GM10248 (cell line): ENCODE results near the gene PRKD2.

Source experiments
- CTCF ChIA-PET: fragments of 300-600 bp; sonication (Branson Sonifier 250); formaldehyde crosslinking; extraction: SDS; loops from one replicate; lab custom pipeline; 2021; ENCODE audit warnings: antibody characterized with exemption; lab: Yijun Ruan, JAX
- POLR2A ChIA-PET: fragments of 350-650 bp; sonication (Branson Sonifier 250); formaldehyde crosslinking; extraction: SDS; loops from one replicate; lab custom pipeline; 2020; ENCODE audit warnings: antibody characterized with exemption; lab: Yijun Ruan, JAX
- DNase-seq: peaks from one replicate; pipeline ENCODE4 v3.0.0; 2012; ENCODE audit errors: extremely low spot score
- TF ChIP-seq, protein P1 (sequence below): IDR thresholded peaks from 2 replicates; pipeline ENCODE4 v1.5.1; 2012; ENCODE audit warnings: mild to moderate bottlenecking, low read depth; ENCODE audit errors: extremely low read depth, missing control alignments, control extremely low read depth

Gene PRKD2

DNA sequence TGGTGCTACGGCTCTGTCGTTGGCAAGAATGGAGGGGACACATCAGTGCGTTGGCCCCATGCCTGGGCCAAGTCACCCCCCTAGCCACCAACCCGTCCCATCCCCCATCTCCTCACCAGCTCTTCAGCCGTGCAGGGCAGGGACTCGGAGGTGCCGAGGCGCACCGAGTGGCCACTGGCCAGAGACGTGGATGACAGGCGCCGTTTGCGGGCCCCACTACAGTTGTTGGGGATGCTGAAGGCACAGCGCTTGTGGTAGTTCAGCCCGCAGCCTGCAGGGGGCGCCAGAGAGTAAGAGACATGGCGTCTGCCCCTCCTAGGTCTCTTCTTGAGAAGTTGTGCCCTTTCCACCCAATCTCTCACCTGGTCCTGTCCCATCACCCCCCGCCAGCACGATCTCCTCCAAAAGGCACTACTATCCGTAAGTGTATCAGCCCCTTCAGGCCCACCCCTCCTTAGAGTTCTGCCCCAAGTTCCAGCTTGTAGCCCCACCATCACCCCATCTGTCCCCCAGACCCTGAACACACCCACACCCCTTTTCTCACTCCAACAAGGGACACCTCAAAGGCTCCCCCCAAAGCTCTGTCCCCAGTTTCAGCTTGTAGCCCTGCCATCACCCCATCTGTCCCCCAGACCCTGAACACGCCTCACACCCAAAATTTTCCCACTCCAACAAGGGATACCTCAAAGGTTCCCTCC lies 12.4 kb downstream of the PRKD2 start:
- ChIA-PET POLR2A (interaction anchor here (0.5 to 1.2 kb wide), 3 partner anchors 10 to 80 kb away, joined by 3 to 6 read pairs (median 4); no protein-coding TSS in a partner anchor), CTCF (interaction anchor here (0.7 to 5.9 kb wide), 32 partner anchors 9 to 313 kb away, joined by 3 to 66 read pairs (median 4); partner anchors contain the start of genes CALM3 and DACT3)
- TF ChIP-seq, protein P1, sequence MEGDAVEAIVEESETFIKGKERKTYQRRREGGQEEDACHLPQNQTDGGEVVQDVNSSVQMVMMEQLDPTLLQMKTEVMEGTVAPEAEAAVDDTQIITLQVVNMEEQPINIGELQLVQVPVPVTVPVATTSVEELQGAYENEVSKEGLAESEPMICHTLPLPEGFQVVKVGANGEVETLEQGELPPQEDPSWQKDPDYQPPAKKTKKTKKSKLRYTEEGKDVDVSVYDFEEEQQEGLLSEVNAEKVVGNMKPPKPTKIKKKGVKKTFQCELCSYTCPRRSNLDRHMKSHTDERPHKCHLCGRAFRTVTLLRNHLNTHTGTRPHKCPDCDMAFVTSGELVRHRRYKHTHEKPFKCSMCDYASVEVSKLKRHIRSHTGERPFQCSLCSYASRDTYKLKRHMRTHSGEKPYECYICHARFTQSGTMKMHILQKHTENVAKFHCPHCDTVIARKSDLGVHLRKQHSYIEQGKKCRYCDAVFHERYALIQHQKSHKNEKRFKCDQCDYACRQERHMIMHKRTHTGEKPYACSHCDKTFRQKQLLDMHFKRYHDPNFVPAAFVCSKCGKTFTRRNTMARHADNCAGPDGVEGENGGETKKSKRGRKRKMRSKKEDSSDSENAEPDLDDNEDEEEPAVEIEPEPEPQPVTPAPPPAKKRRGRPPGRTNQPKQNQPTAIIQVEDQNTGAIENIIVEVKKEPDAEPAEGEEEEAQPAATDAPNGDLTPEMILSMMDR: peak; percentile 90
- DNase-seq: peak; percentile 92

DNA sequence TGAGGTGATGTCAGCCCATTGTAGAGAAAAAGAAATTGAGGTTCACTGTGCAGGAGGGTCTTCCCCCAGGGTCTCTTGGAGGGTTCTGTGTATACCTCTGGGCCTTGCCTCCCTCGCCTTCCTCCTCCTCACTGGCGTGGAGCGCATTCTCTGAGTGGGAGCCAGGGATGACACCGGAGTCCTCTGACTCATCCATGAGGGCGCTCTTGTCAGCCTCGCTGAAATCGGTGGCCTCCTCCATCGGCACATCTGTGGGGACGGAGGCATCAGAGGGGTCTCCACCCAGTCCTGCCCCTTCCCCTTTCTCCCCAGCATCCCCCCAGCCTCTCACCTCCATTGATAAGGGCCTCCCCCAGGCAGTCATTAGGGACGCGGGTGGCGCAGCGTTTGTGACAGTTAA lies 16.2 kb downstream of the PRKD2 start:
- no peak for DNase-seq
- ChIA-PET CTCF (no interaction called here), POLR2A (no interaction called here)
- TF ChIP-seq, protein P1: no peak

DNA sequence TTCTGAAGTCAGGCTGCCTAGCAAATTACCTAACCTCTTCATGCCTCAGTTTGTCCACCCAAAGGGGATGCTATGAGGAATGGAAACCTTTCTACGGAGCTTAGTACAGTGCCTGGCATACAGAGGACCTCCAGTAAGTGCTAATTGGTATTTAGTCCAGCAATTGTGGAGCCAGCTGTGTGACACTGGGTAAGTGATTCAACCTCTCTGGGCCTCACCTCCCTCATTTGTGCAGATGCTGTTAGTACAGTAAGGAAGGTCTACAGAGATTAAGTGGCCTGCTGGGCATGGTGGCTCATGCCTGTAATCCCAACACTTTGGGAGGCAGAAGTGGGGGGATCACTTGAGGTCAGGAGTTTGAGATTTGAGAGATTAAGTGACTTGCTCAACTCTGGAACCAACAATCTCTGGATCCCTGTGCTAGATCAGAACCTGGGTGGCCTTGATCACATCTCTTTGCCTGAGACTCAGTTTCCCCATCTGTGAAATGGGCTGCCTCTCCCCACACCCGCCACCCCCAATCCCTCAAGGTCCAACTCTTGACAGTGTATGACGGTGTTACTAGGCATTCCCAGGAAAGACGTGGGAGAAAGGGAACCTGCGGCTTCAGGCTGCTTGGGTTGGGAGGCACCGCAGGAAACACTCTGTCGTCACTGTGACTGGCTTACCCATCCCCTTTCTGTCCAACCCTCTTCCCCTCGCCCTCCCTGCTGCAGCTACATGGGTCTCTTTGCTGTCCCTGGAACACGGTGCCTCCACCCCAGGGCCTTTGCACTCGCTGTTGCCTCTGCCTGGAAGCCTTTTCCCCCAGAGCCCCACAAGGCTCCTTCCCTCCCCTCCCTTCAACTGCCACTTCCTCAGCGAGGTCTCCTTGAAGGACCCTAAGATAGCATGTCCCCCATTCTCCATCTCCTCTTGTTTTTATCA lies 18.3 kb downstream of the PRKD2 start:
- DNase-seq: no peak
- TF ChIP-seq, protein P1: no peak
- ChIA-PET CTCF (no interaction called here), POLR2A (no interaction called here)

DNA sequence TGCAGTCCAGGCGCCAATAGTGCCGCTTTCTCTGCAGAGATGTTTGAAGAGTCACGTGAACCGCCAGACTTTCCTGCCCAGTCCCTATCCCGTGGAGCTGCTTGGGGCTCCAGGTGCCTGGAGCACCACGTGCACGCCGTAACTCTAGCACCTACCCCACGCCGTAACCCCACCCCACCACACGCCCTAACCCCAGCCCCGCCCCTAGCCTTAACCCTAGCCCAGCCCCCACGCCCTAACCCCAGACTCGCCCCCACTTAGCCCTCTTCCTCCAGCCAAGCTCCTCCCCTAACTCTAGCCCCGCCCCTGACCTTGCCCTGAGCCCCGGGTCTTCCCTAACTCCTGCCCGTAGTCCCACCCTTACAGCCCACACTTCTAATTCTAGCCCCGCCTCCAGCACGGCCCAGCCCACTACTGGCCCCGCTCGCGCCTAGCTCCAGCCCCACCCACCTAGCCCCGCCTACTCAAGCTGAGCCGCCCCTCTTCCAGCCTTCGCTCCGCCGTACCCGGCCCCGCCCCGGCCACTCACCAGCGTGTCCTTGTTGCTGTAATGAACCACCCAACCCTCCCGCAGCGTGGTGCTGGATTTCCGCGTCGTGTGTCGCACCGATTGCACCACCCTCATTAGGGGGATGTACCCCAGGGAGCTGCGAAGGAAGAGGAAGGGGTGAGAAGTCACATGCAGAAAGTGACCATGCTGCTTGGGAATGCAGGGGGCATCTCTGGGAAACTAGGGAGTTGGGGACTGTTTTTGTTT lies 19.5 kb downstream of the PRKD2 start:
- DNase-seq: peak; percentile 35
- POLR2A ChIA-PET: no interaction called here
- TF ChIP-seq, protein P1: no peak
- CTCF ChIA-PET: interaction anchor here (1.1 to 5.6 kb wide), 4 partner anchors 7 to 60 kb away, joined by 3 to 39 read pairs (median 4); no protein-coding TSS in a partner anchor

DNA sequence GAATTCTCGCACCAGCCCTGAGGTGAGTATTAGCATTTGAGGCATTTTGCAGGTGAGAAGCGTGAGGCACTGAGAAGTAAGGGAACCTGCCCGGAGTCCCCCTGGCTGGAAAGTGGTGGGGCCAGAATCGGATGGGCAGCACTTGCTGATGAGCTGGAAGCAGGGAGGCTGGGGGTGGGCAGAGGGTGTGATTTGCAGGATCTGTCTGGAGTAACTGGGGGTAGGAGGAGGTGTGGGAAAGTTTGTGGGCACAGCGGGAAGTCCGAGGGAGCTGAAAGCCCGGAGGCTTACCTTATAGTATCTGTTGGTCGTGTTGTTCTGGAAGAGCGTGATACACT lies 20.1 kb downstream of the PRKD2 start:
- DNase-seq: no peak
- TF ChIP-seq, protein P1: no peak
- ChIA-PET CTCF (interaction anchor here (1.1 to 5.6 kb wide), 4 partner anchors 8 to 59 kb away, joined by 3 to 39 read pairs (median 4); no protein-coding TSS in a partner anchor), POLR2A (no interaction called here)

DNA sequence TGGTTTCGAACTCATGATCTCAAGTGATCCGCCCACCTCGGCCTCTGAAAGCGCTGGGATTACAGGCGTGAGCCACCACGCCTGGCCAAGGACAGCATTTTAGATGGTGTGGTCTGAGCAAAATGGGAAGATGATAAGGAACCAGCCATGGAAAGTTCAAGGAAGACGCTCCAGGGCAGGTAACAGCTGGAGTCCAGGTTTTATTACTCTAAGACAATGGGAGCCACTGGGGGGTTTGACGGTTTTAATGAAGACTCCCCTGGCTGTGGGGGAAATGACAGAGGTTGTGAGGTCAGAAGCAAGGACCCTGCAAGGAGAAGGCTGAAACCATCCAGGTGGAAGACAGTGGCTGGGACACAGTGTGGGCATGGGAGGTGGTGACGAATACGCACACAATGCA lies 20.9 kb downstream of the PRKD2 start:
- POLR2A ChIA-PET: no interaction called here
- CTCF ChIA-PET: interaction anchor here (5.6 kb wide), 1 partner anchor 8 kb away, joined by 39 read pairs; no protein-coding TSS in a partner anchor
- DNase-seq: no peak
- TF ChIP-seq, protein P1: no peak
